OCI-LY3 (cell line): ENCODE data around the gene S100A16.

Source experiments
- CTCF ChIP-seq: fragments of 200-600, 300-600 bp; sonication (generic); IDR thresholded peaks from 2 replicates; pipeline ENCODE4 v1.5.1; 2014; ENCODE audit warnings: antibody characterized with exemption, low read length, low read depth
- EZH2phosphoT487 ChIP-seq: fragments of 200-600 bp; shearing (Covaris generic); IDR thresholded peaks from 2 replicates; pipeline ENCODE4 v1.6.1; 2018; ENCODE audit warnings: antibody characterized with exemption, mixed run types, low read depth

DNA sequence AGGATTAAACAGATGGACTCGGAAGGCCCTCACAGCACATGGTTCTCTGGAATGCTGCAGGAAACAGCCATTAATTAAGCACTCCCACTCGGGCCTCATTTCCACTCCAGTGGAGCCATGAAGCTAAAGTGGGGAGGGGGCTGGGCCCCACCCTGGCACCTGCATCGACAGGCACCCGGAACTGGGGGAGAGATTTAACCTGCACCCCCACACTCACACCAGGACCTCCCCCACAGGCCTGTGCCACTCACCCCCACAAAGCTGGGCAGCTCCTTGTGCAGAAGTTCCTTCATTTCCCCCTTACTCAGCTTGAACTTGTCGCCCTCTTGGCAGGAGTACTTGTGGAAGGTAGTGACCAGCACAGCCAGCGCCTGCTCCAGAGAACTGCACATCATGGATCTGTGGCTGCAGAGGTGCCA, 49.4 kb downstream of the S100A16 start:
- no peak for TF ChIP-seq CTCF
- TF ChIP-seq EZH2phosphoT487, result no peak
